Lower leg skin (tissue), 3 donors: ENCODE measurements around the gene FANCD2.

Source experiments
- CTCF ChIP-seq, 3 donors: fragments of 450-650 bp; IDR thresholded peaks; one replicate each; pipeline ENCODE4 v1.5.1; 2016; ENCODE audit warnings: antibody characterized with exemption in 3 of 3, mild to moderate bottlenecking in 3 of 3, moderate library complexity in 2 of 3
- POLR2A ChIP-seq, 2 donors: fragments of 450-650 bp; IDR thresholded peaks; one replicate each; pipeline ENCODE4 v1.6.1; 2016 to 2017; ENCODE audit warnings: antibody characterized with exemption in 2 of 2, mild to moderate bottlenecking in 1 of 2, moderate library complexity in 1 of 2

DNA sequence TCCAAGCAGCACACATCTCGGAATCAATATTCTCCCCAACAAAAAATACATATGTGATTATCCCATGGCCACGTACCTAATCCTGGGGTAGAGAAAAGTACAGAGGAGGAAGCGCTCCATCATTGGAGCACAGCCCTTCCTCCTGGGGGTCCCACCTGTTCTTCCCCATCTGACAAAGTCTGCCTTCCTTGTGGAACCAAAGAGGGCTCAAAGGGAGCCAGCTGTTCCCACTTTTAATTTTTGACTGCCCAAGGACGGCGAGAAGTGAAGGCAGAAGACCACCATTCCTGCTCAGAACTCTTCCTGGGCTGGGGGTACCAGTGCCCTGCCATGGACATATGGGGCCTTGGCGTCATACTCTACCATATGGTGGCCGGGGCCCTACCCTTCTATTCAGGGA, 14.1 kb upstream of the FANCD2 start:
- no peak for TF ChIP-seq CTCF (IDR thresholded peaks at IDR 0.05)
- no peak for TF ChIP-seq POLR2A (IDR thresholded peaks at IDR 0.05)
